A673 (cell line): ENCODE data around the gene NSUN2. TPM values are rescaled to one million over a fixed set of nuclear protein-coding genes. Genes with fewer than 3 reads are reported as not detected.

Experiments used
- BruUV-seq: library from RNA; stranded (reverse); fragments of 400-500 nt; replicated peaks from 2 replicates; lab custom pipeline; 2021; lab: Mats Ljungman, UMichigan
- CTCF ChIA-PET: fragments of 300-600 bp; sonication (Branson Sonifier 250); formaldehyde crosslinking; loops from one replicate; lab custom pipeline; 2022; ENCODE audit warnings: antibody characterized with exemption; lab: Charles Lee
- POLR2A ChIA-PET: fragments of 300-600 bp; sonication (Branson Sonifier 250); formaldehyde crosslinking; loops from one replicate; lab custom pipeline; 2022; ENCODE audit warnings: antibody characterized with exemption; ENCODE audit not compliant: low non-redundant PET; lab: Charles Lee
- DNase-seq: peaks from one replicate; pipeline ENCODE4 v3.0.0-alpha.2; 2015; ENCODE audit warnings: low spot score
- H3K27ac ChIP-seq: fragments of 200-600 bp; sonication (generic); 2 replicates; pipeline ENCODE4 v1.5.1; 2016; ENCODE audit warnings: mixed run types, low read depth, mild to moderate bottlenecking, mixed read lengths, antibody characterized with exemption, low read length; ENCODE audit not compliant: poor library complexity, severe bottlenecking
- H3K27me3 ChIP-seq: fragments of 200-600 bp; sonication (generic); replicated peaks from 2 replicates; pipeline ENCODE4 v1.6.1; 2017; ENCODE audit warnings: mixed run types, low read depth, mild to moderate bottlenecking, mixed read lengths, antibody characterized with exemption, low read length; ENCODE audit not compliant: insufficient read depth, poor library complexity
- H3K36me3 ChIP-seq: fragments of 200-600 bp; sonication (generic); 2 replicates; pipeline ENCODE4 v1.6.1; 2016; ENCODE audit warnings: mixed run types, mild to moderate bottlenecking, mixed read lengths, antibody characterized with exemption, low read length; ENCODE audit not compliant: insufficient read depth, poor library complexity, severe bottlenecking
- H3K4me1 ChIP-seq: fragments of 200-600 bp; sonication (generic); 2 replicates; pipeline ENCODE4 v1.6.1; 2017; ENCODE audit warnings: mixed run types, mild to moderate bottlenecking, mixed read lengths, antibody characterized with exemption, low read length; ENCODE audit not compliant: insufficient read depth, poor library complexity, severe bottlenecking
- H3K4me3 ChIP-seq: fragments of 200-600 bp; sonication (generic); 2 replicates; pipeline ENCODE4 v1.5.1; 2016; ENCODE audit warnings: low read depth, mixed run types, mild to moderate bottlenecking, mixed read lengths, low read length; ENCODE audit not compliant: poor library complexity, severe bottlenecking
- H3K9me3 ChIP-seq: fragments of 200-600 bp; sonication (generic); 2 replicates; pipeline ENCODE4 v1.6.1; 2016; ENCODE audit warnings: mixed run types, low read depth, mild to moderate bottlenecking, mixed read lengths, antibody characterized with exemption, low read length; ENCODE audit not compliant: poor library complexity, severe bottlenecking
- CTCF ChIP-seq: fragments of 300-800, 200-600 bp; sonication (generic); conservative IDR thresholded peaks from 2 replicates; pipeline ENCODE4 v1.5.1; 2017; ENCODE audit warnings: low read depth, mild to moderate bottlenecking, antibody characterized with exemption, low read length, moderate library complexity, mixed read lengths
- EZH2 ChIP-seq: fragments of 200-600 bp; sonication (generic); IDR thresholded peaks from 2 replicates; pipeline ENCODE4 v1.6.1; 2017; ENCODE audit warnings: borderline replicate concordance, low read depth, mild to moderate bottlenecking, mixed read lengths, antibody characterized with exemption, low read length; ENCODE audit not compliant: poor library complexity, severe bottlenecking
- intact Hi-C: fragments of 100-400 bp; cut with micrococcal nuclease; formaldehyde crosslinking; loops from one replicate; pipeline ENCODE4 v1.10.0; 2022; ENCODE audit not compliant: unreplicated experiment
- total RNA-seq: library from RNA; stranded (reverse); gene quantifications from 2 replicates; pipeline ENCODE4 v1.2.3, GENCODE V29; 2021

Gene NSUN2
- total RNA-seq, 1 experiment from 2014 or later, result 111 TPM

- DNase-seq, result no peak
- intact Hi-C loops, result no loop called here
- peaks cover 44% of the 10 kb centered on the region for H3K27me3 ChIP-seq
- H3K4me3 ChIP-seq, result no peak overlapping the region
- CTCF ChIA-PET, result interaction anchor here (0.6 kb wide), 1 partner anchor 7 kb away, joined by 9 read pairs; no protein-coding TSS in a partner anchor
- POLR2A ChIA-PET, result no interaction called here
- no peaks in the 10 kb centered on the region for H3K36me3 ChIP-seq
- H3K4me1 ChIP-seq, result no peaks in the 10 kb centered on the region
- no peaks in the 10 kb centered on the region for H3K9me3 ChIP-seq
- TF ChIP-seq EZH2 (no peak), CTCF (no peak)
- BruUV-seq, result no TSS peak
- H3K27ac ChIP-seq, result no peak overlapping the region
Observed at GRCh38 chr5:6586647-6587042, 46.2 kb downstream of the NSUN2 start.

GRCh38 chr5:6585939-6586646 lies 46.8 kb downstream of the NSUN2 start:
- no TSS peak for BruUV-seq
- no peak overlapping the region for H3K4me3 ChIP-seq
- H3K27me3 ChIP-seq, result peaks cover 50% of the 10 kb centered on the region
- POLR2A ChIA-PET, result no interaction called here
- intact Hi-C loops, result no loop called here
- H3K27ac ChIP-seq, result no peak overlapping the region
- no peaks in the 10 kb centered on the region for H3K36me3 ChIP-seq
- no peaks in the 10 kb centered on the region for H3K4me1 ChIP-seq
- no peaks in the 10 kb centered on the region for H3K9me3 ChIP-seq
- TF ChIP-seq EZH2, result no peak
- CTCF ChIA-PET, result interaction anchor here (0.6 kb wide), 1 partner anchor 8 kb away, joined by 9 read pairs; no protein-coding TSS in a partner anchor
- DNase-seq, result no peak

- BruUV-seq, result no TSS peak
Observed at GRCh38 chr5:6585168-6585567, 47.7 kb downstream of the NSUN2 start.

More at GRCh38 chr5:6585168-6585567, 47.7 kb downstream of the NSUN2 start:
- H3K9me3 ChIP-seq, result no peaks in the 10 kb centered on the region
- CTCF ChIA-PET, result interaction anchor here (0.6 kb wide), 1 partner anchor 1314 kb away, joined by 3 read pairs; no protein-coding TSS in a partner anchor
- DNase-seq, result no peak
- intact Hi-C loops, result no loop called here
- H3K27me3 ChIP-seq, result peaks cover 58% of the 10 kb centered on the region
- POLR2A ChIA-PET, result no interaction called here
- TF ChIP-seq CTCF, result no peak
- no peak for TF ChIP-seq EZH2
- H3K4me1 ChIP-seq, result no peaks in the 10 kb centered on the region
- H3K36me3 ChIP-seq, result no peaks in the 10 kb centered on the region
- no peak overlapping the region for H3K27ac ChIP-seq
- H3K4me3 ChIP-seq, result no peak overlapping the region
